Measurements from ENCODE around the gene ABCA1.

- TF ChIP-seq CTCF (IDR thresholded peaks at IDR 0.05) (no peak), POLR2A (IDR thresholded peaks at IDR 0.05) (no peak)
Observed at GRCh38 chr9:104899759-104900247, 28.2 kb downstream of the ABCA1 start.
